A549 (cell line): Measurements from ENCODE around the gene SLC9A3. TPM values are rescaled to one million over a fixed set of nuclear protein-coding genes. Genes with fewer than 3 reads are reported as not detected.

Experiments
- ATAC-seq, 2 experiments: fragments of 200-7000 bp in 1 of 2; fragments of >200 bp in 1 of 2; cut with Nextera tagmentation in 1 of 2; cut with Tn5 transposase in 1 of 2; 3 replicates each; pipeline versions ENCODE4 v1.8.0 to v1.9.1; 2018 to 2020; ENCODE audit warnings: mild to moderate bottlenecking in 1 of 2, moderate library complexity in 1 of 2
- CTCF ChIA-PET: fragments of 300-600 bp; sonication (Branson Sonifier 250); formaldehyde crosslinking; extraction: SDS; loops from one replicate; lab custom pipeline; 2021; ENCODE audit warnings: antibody characterized with exemption, inconsistent platforms; lab: Yijun Ruan, JAX
- POLR2A ChIA-PET: fragments of 350-600 bp; formaldehyde crosslinking; extraction: SDS; loops from one replicate; lab custom pipeline; 2021; ENCODE audit warnings: antibody characterized with exemption, inconsistent platforms; lab: Yijun Ruan, JAX
- DNase-seq, 2 experiments: peaks; one replicate each; pipeline versions ENCODE4 v3.0.0 to v3.0.0-alpha.2; 2011 to 2016; ENCODE audit warnings: low read depth in 1 of 2, low spot score in 1 of 2
- FAIRE-seq: peaks from 2 replicates; lab custom pipeline; 2011; peaks lifted over from hg19 to GRCh38; lab: Jason Lieb, UNC
- H3K27ac ChIP-seq, 2 experiments: fragments of >200 bp; sonication (Bioruptor Twin); formaldehyde crosslinking; 3 replicates each; pipeline ENCODE4 v1.5.1; 2016 to 2017
- H3K4me1 ChIP-seq: fragments of >200 bp; sonication (Bioruptor Twin); formaldehyde crosslinking; 3 replicates; pipeline ENCODE4 v1.6.1; 2016
- H3K4me2 ChIP-seq: fragments of >200 bp; sonication (Bioruptor Twin); formaldehyde crosslinking; 3 replicates; pipeline ENCODE4 v1.6.1; 2016
- H3K4me3 ChIP-seq: fragments of >200 bp; sonication (Bioruptor Twin); formaldehyde crosslinking; 3 replicates; pipeline ENCODE4 v1.5.1; 2016
- H3K9me3 ChIP-seq: fragments of >200 bp; sonication (Bioruptor Twin); formaldehyde crosslinking; 3 replicates; pipeline ENCODE4 v1.6.1; 2016
- BHLHE40 ChIP-seq: IDR thresholded peaks from 2 replicates; pipeline ENCODE4 v1.6.1; 2012; ENCODE audit warnings: low read depth, low read length, inconsistent platforms
- CBX2 ChIP-seq: fragments of 200-600 bp; sonication (generic); IDR thresholded peaks from 2 replicates; pipeline ENCODE4 v1.6.1; 2016; ENCODE audit warnings: low read depth, mild to moderate bottlenecking, borderline replicate concordance
- CBX8 ChIP-seq: fragments of 200-600 bp; sonication (generic); IDR thresholded peaks from 2 replicates; pipeline ENCODE4 v1.6.1; 2016
- CEBPB ChIP-seq, 2 experiments: fragments of >200 bp in 1 of 2; sonication (Bioruptor Twin) in 1 of 2; formaldehyde crosslinking in 1 of 2; IDR thresholded peaks; 2 replicates each; pipeline ENCODE4 v1.6.1; 2012 to 2016
- HEYL ChIP-seq: fragments of 250-450 bp; sonication (Bioruptor Pico); IDR thresholded peaks from 2 replicates; pipeline ENCODE4 v1.8.0; 2021; ENCODE audit warnings: mild to moderate bottlenecking, moderate library complexity
- JUNB ChIP-seq: fragments of >200 bp; sonication (Bioruptor Twin); formaldehyde crosslinking; IDR thresholded peaks from 2 replicates; pipeline ENCODE4 v1.6.1; 2016
- KDM1A ChIP-seq: fragments of 200-600 bp; sonication (generic); IDR thresholded peaks from 2 replicates; pipeline ENCODE4 v1.6.1; 2016; ENCODE audit warnings: low read depth, mild to moderate bottlenecking
- MAFK ChIP-seq: fragments of 450-650 bp; IDR thresholded peaks from 2 replicates; pipeline ENCODE4 v1.6.1; 2014; ENCODE audit not compliant: partially characterized antibody
- MAX ChIP-seq: IDR thresholded peaks from 2 replicates; pipeline ENCODE4 v1.6.1; 2012
- MAZ ChIP-seq: fragments of 150-350 bp; IDR thresholded peaks from 2 replicates; pipeline ENCODE4 v1.6.1; 2014; ENCODE audit warnings: antibody characterized with exemption, low read depth, low read length, borderline replicate concordance
- NFE2L2 ChIP-seq: fragments of 150-350 bp; conservative IDR thresholded peaks from 2 replicates; pipeline ENCODE4 v1.6.1; 2014; ENCODE audit warnings: low read length
- PHF8 ChIP-seq: fragments of 200-600 bp; sonication (generic); IDR thresholded peaks from 2 replicates; pipeline ENCODE4 v1.6.1; 2016; ENCODE audit warnings: low read depth, mild to moderate bottlenecking, antibody characterized with exemption, moderate library complexity, borderline replicate concordance
- RAD21 ChIP-seq, 2 experiments: fragments of >200 bp in 1 of 2; sonication (Bioruptor Twin) in 1 of 2; formaldehyde crosslinking in 1 of 2; IDR thresholded peaks in 1 of 2; conservative IDR thresholded peaks in 1 of 2; 2 replicates in 1 of 2; 3 replicates in 1 of 2; pipeline ENCODE4 v1.6.1; 2012 to 2018; ENCODE audit warnings: inconsistent platforms in 1 of 2
- RARB ChIP-seq: fragments of 250-450 bp; sonication (Bioruptor Pico); IDR thresholded peaks from 2 replicates; pipeline ENCODE4 v1.8.0; 2021; ENCODE audit warnings: mild to moderate bottlenecking, moderate library complexity
- SMC3 ChIP-seq: fragments of >200 bp; sonication (Bioruptor Twin); formaldehyde crosslinking; IDR thresholded peaks from 3 replicates; pipeline ENCODE4 v1.6.1; 2018; ENCODE audit warnings: inconsistent platforms
- TFCP2L1 ChIP-seq: fragments of 250-450 bp; sonication (Bioruptor Pico); IDR thresholded peaks from 2 replicates; pipeline ENCODE4 v1.5.0; 2021; ENCODE audit warnings: mild to moderate bottlenecking
- TP53 ChIP-seq: fragments of 250-450 bp; sonication (Bioruptor Pico); IDR thresholded peaks from 2 replicates; pipeline ENCODE4 v1.5.0; 2021; ENCODE audit warnings: mild to moderate bottlenecking, moderate library complexity
- ZC3H11A ChIP-seq: fragments of 450-650 bp; IDR thresholded peaks from 2 replicates; pipeline ENCODE4 v1.6.1; 2014; ENCODE audit warnings: antibody characterized with exemption, mild to moderate bottlenecking
- ZNF302 ChIP-seq: fragments of 250-450 bp; sonication (Bioruptor Pico); IDR thresholded peaks from 2 replicates; pipeline ENCODE4 v1.9.0; 2021; ENCODE audit warnings: inconsistent platforms, mild to moderate bottlenecking, moderate library complexity
- ZSCAN20 ChIP-seq: fragments of 250-450 bp; sonication (Bioruptor Pico); IDR thresholded peaks from 2 replicates; pipeline ENCODE4 v1.8.0; 2022; ENCODE audit warnings: mild to moderate bottlenecking, moderate library complexity
- WGBS: methylation state at CpG from one replicate; pipeline ENCODE4 v1.1.6; 2017; ENCODE audit errors: missing lambda C conversion rate; 5-methylcytosine and 5-hydroxymethylcytosine counted together
- polyA plus RNA-seq, 4 experiments: library from polyadenylated mRNA; depleted of rRNA in 3 of 4; stranded (reverse); fragments of >200 nt; fragmentation: RNase III in 1 of 4; extraction: RNeasy Plus Mini Kit Qiagen cat#74134 plus additional on column Dnase treatment in 1 of 4; gene quantifications; 2 replicates in 3 of 4; 3 replicates in 1 of 4; pipeline ENCODE4 v1.2.3, GENCODE V29; 2011 to 2017

Gene SLC9A3
- polyA plus RNA-seq, 2 of the 4 experiments (the other 2 are of a cell fraction) = 1.3 TPM

- WGBS = 91% methylated on average over 10 of the region's 11 CpGs
- no peak overlapping the region for H3K4me3 ChIP-seq
- H3K4me2 ChIP-seq = no peak overlapping the region
- CTCF ChIA-PET = interaction anchor here (1.0 to 10.7 kb wide), 5 partner anchors 8 to 120 kb away, joined by 3 to 186 read pairs (median 5); partner anchors contain the start of gene AHRR
- H3K27ac ChIP-seq = no peak overlapping the region
- FAIRE-seq (no peak), ATAC-seq (no peak), DNase-seq (no peak)
- POLR2A ChIA-PET = no interaction called here
- 0 out of 3 replicates have a peak, but pooled peaks cover 5% of the 10 kb centered on the region for H3K4me1 ChIP-seq
- TF ChIP-seq MAFK (no peak), MAZ (no peak), CEBPB (IDR thresholded peaks at IDR 0.05) (no peak), PHF8 (no peak), ZNF302 (CRISPR knock-in tag) (no peak), TFCP2L1 (no peak), TP53 (CRISPR knock-in tag) (no peak), BHLHE40 (no peak), KDM1A (no peak)
- H3K9me3 ChIP-seq = no peaks in the 10 kb centered on the region
These were observed 96.0 kb downstream of the SLC9A3 start for GRCh38 chr5:428219-428618.

- DNase-seq = no peak
- WGBS = 91% methylated on average over 39 of the region's 39 CpGs
- Histone ChIP-seq H3K4me2 (no peak overlapping the region), H3K4me1 (0 out of 3 replicates have a peak, but pooled peaks cover 5% of the 10 kb centered on the region)
- POLR2A ChIA-PET = no interaction called here
- TF ChIP-seq NFE2L2 (no peak), RAD21 (conservative IDR thresholded peaks at IDR 0.05 in 1 of 2, IDR thresholded peaks at IDR 0.05 in 1 of 2) (no peak), TP53 (CRISPR knock-in tag) (no peak), CBX8 (no peak), JUNB (no peak), TFCP2L1 (no peak), CBX2 (no peak), ZC3H11A (no peak), HEYL (CRISPR knock-in tag) (no peak), SMC3 (no peak), MAX (no peak), ZSCAN20 (CRISPR knock-in tag) (no peak), RARB (no peak)
- TF ChIP-seq, all 56 proteins: peak for 0
- CTCF ChIA-PET = interaction anchor here (1.0 to 10.7 kb wide), 5 partner anchors 9 to 120 kb away, joined by 3 to 186 read pairs (median 5); partner anchors contain the start of gene AHRR
- Histone ChIP-seq H3K9me3 (no peaks in the 10 kb centered on the region), H3K27ac (no peak overlapping the region), H3K4me3 (no peak overlapping the region)
- ATAC-seq = no peak
- no peak for FAIRE-seq
These were observed 96.7 kb downstream of the SLC9A3 start for GRCh38 chr5:427415-428087.

GRCh38 chr5:426392-426976, 97.8 kb downstream of the SLC9A3 start:
- no peak for FAIRE-seq
- ChIA-PET CTCF (interaction anchor here (0.8 to 1.8 kb wide), 3 partner anchors 15 to 89 kb away, joined by 4 to 6 read pairs (median 4); no protein-coding TSS in a partner anchor), POLR2A (no interaction called here)
- no peak overlapping the region for H3K4me2 ChIP-seq
- no peak for TF ChIP-seq MAX
- no peak for TF ChIP-seq CBX2
- no peak for DNase-seq
- H3K4me1 ChIP-seq = 0 out of 3 replicates have a peak, but pooled peaks cover 5% of the 10 kb centered on the region
- 75% methylated on average over 3 of the region's 3 CpGs for WGBS
- no peak overlapping the region for H3K27ac ChIP-seq
- ATAC-seq = no peak
- no peaks in the 10 kb centered on the region for H3K9me3 ChIP-seq
- H3K4me3 ChIP-seq = no peak overlapping the region
